CD4-positive, alpha-beta T cell treated with Interferon alpha-2 for 1 hour (primary cell): ENCODE measurements around the gene CHRND.

ENCODE experiments used
- DNase-seq, 2 donors: peaks; one replicate each; pipeline ENCODE4 v3.0.0-alpha.2; 2020 to 2022

The CHRND gene

GRCh38 chr2:232576995-232577394 is 51.0 kb downstream of the CHRND start:
- DNase-seq, result no peak

- no peak for DNase-seq
These were observed 51.9 kb downstream of the CHRND start for GRCh38 chr2:232577841-232578240.

DNA sequence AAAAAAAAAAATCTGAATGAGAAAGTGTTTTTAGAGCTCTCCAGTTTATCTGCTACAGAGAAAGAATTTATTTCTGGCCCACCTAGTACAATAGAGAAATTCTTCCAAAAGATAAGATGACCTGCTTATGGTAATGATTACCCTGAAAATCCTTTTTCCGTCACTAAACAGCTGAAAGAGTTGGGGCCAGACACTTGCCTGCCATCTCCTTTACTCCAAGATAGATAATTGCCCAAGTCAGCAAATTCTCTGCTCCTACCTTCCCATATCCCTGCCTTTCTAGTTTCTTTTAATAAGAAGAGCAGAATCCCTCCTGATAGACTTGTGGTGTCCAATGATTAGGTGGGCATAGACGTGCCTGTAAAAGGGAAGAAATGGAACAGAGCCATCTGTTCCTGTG is 52.7 kb downstream of the CHRND start:
- no peak for DNase-seq

- DNase-seq, result no peak
These were observed 54.7 kb downstream of the CHRND start for GRCh38 chr2:232580648-232580981.

GRCh38 chr2:232581725-232582124 is 55.8 kb downstream of the CHRND start:
- no peak for DNase-seq

DNA sequence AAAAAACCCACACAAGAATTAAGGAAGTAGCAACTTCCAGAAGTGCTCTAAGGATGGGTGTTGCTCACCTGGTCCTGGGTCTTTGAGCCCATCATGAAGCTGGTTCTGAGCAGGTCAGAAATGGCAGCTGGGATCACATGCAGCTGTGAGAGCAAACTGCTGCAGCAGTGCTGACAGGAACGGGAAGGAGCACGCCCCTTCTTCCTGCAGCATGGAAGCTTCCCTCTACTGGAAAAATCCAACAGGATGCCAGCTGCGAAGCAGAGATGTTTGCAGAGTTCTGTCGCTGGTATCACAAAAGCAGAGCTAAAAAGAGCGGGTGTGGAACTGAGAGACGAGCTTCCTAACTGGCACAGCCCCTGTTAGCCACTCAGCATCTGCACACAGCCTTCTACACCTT is 58.3 kb downstream of the CHRND start:
- DNase-seq, result no peak
